HepG2 (cell line): ENCODE measurements around the gene MEIS1. TPM values are rescaled to one million over a fixed set of nuclear protein-coding genes. Genes with fewer than 3 reads are reported as not detected.

Experiments used
- DPF2 ChIP-seq: sonication (generic); formaldehyde crosslinking; IDR thresholded peaks from 2 replicates; pipeline ENCODE4 v1.4.0; 2020; ENCODE audit warnings: mild to moderate bottlenecking, low read depth, missing genetic modification reagents, borderline replicate concordance
- EZH2 ChIP-seq: conservative IDR thresholded peaks from 2 replicates; pipeline ENCODE4 v1.6.1; 2012; ENCODE audit warnings: mild to moderate bottlenecking, low read depth, low read length, moderate library complexity
- HDAC6 ChIP-seq: fragments of 200-600 bp; sonication (generic); IDR thresholded peaks from 2 replicates; pipeline ENCODE4 v1.7.0; 2017; ENCODE audit warnings: mild to moderate bottlenecking, antibody characterized with exemption, low read length, low read depth
- HHEX ChIP-seq: IDR thresholded peaks from 2 replicates; pipeline ENCODE4 v1.6.1; 2016; ENCODE audit warnings: control low read depth
- NFRKB ChIP-seq: fragments of 450-650 bp; IDR thresholded peaks from 2 replicates; pipeline ENCODE4 v1.6.1; 2017
- NR2F2 ChIP-seq: IDR thresholded peaks from 2 replicates; pipeline ENCODE4 v1.6.1; 2012; ENCODE audit warnings: low read depth, inconsistent platforms, borderline replicate concordance
- NR2F6 ChIP-seq, 2 experiments: IDR thresholded peaks; 2 replicates each; pipeline ENCODE4 v1.6.1; 2016; ENCODE audit warnings: antibody characterized with exemption in 1 of 2, mild to moderate bottlenecking in 1 of 2
- PHF20 ChIP-seq: sonication (generic); formaldehyde crosslinking; IDR thresholded peaks from 2 replicates; pipeline ENCODE4 v1.5.0; 2020; ENCODE audit warnings: mild to moderate bottlenecking, missing genetic modification reagents
- TOE1 ChIP-seq: sonication (generic); formaldehyde crosslinking; IDR thresholded peaks from 2 replicates; pipeline ENCODE4 v1.4.0; 2020; ENCODE audit warnings: mild to moderate bottlenecking, missing genetic modification reagents
- ZNF235 ChIP-seq: sonication (generic); formaldehyde crosslinking; IDR thresholded peaks from 2 replicates; pipeline ENCODE4 v1.8.1; 2023; ENCODE audit warnings: mild to moderate bottlenecking, missing genetic modification reagents, borderline replicate concordance
- ZNF451 ChIP-seq: sonication (generic); formaldehyde crosslinking; IDR thresholded peaks from 2 replicates; pipeline ENCODE4 v1.5.0; 2020; ENCODE audit warnings: mild to moderate bottlenecking, missing genetic modification reagents
- ZNF766 ChIP-seq: sonication (generic); formaldehyde crosslinking; IDR thresholded peaks from 2 replicates; pipeline ENCODE4 v1.5.0; 2020; ENCODE audit warnings: missing genetic modification reagents, borderline replicate concordance
- ZSCAN9 ChIP-seq: IDR thresholded peaks from 2 replicates; pipeline ENCODE4 v1.6.1; 2016; ENCODE audit warnings: borderline replicate concordance
- polyA plus RNA-seq, 8 experiments: library from polyadenylated mRNA; depleted of rRNA in 3 of 8; stranded (reverse) in 7 of 8; unstranded in 1 of 8; fragments of >200 nt; fragmentation: Illumina TruSeq in 4 of 8; extraction: Trizol in 4 of 8; gene quantifications; 2 replicates each; pipeline versions ENCODE4 v1.2.1 to v1.2.3, GENCODE V29; 2011 to 2016; ENCODE audit warnings: low read depth in 4 of 8, missing spikeins in 1 of 8, mixed read lengths in 1 of 8; ENCODE audit not compliant: insufficient read depth in 1 of 8
- total RNA-seq, 5 experiments: library from RNA; depleted of rRNA; stranded (reverse); fragments of >200 nt; fragmentation: Illumina TruSeq; extraction: Trizol; gene quantifications; 2 replicates each; pipeline ENCODE4 v1.2.3, GENCODE V29; 2016; ENCODE audit warnings: low read depth in 1 of 5
- TF ChIP-seq, protein P1 (sequence below): IDR thresholded peaks from 2 replicates; pipeline ENCODE4 v1.6.1; 2016; ENCODE audit warnings: low read depth, control low read depth
- TF ChIP-seq, protein P2 (sequence below): sonication (generic); formaldehyde crosslinking; IDR thresholded peaks from 2 replicates; pipeline ENCODE4 v1.4.0; 2020; ENCODE audit warnings: missing genetic modification reagents
- TF ChIP-seq, protein P3 (sequence below): sonication (generic); formaldehyde crosslinking; IDR thresholded peaks from 2 replicates; pipeline ENCODE4 v1.4.0; 2020; ENCODE audit warnings: mild to moderate bottlenecking, missing genetic modification reagents, borderline replicate concordance

Gene MEIS1
- total and polyA plus RNA-seq, 2 of the 13 experiments (the other 11 are each of a cell fraction or from before 2014, with no cell fraction given) = 3.8 to 6.0 TPM

DNA sequence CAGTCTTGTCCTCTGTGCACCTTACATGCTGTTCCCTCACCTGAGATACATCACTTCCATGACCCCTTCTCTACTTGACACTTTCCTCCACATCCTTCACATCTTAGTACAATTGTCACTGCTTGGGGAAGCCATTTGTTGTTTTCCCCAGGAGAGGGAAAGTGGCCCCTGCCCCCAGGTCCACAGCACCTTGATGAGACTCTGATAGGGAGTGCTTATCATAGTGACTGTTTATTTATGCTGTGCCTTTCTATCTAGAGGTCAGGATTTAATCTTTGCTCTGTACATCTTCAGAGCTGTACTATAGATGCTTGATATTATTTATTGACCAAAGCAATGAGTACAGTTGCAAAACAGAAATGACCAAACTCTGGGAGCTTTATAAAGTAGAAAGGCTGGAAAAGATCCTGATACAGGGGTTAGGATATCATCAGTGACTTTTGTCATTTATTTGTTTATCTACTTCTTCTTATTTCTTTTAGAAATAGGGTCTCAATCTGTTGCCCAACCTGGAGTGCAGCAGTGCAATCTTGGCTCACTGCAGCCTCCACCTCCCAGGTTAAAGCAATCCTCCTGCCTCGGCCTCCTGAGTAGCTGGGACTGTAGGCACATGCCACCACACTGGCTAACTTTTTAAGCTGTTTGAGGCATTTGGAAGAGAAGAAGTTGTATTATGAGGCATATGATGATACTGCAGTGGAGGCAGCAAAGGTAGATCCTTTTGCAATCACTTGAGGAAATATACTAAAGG lies 94.2 kb downstream of the MEIS1 start (continued):
- TF ChIP-seq PHF20 (CRISPR knock-in tag) (no peak), HHEX (CRISPR knock-in tag) (no peak), ZNF235 (no peak), DPF2 (CRISPR knock-in tag) (peak; percentile 30; the same call in 1 of the 2 replicates), NR2F6 (IDR thresholded peaks at IDR 0.05) (peak; percentile 70; the same call in 1 of the 2 replicates), NR2F6 (CRISPR knock-in tag; IDR thresholded peaks at IDR 0.05) (no peak), TOE1 (CRISPR knock-in tag) (no peak), ZSCAN9 (no peak), NFRKB (no peak), EZH2 (no peak), HDAC6 (no peak), NR2F2 (peak; percentile 65), ZNF766 (no peak), ZNF451 (CRISPR knock-in tag) (no peak)
- TF ChIP-seq, protein P1, sequence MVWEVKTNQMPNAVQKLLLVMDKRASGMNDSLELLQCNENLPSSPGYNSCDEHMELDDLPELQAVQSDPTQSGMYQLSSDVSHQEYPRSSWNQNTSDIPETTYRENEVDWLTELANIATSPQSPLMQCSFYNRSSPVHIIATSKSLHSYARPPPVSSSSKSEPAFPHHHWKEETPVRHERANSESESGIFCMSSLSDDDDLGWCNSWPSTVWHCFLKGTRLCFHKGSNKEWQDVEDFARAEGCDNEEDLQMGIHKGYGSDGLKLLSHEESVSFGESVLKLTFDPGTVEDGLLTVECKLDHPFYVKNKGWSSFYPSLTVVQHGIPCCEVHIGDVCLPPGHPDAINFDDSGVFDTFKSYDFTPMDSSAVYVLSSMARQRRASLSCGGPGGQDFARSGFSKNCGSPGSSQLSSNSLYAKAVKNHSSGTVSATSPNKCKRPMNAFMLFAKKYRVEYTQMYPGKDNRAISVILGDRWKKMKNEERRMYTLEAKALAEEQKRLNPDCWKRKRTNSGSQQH (CRISPR knock-in tag) = no peak
- TF ChIP-seq, protein P2, sequence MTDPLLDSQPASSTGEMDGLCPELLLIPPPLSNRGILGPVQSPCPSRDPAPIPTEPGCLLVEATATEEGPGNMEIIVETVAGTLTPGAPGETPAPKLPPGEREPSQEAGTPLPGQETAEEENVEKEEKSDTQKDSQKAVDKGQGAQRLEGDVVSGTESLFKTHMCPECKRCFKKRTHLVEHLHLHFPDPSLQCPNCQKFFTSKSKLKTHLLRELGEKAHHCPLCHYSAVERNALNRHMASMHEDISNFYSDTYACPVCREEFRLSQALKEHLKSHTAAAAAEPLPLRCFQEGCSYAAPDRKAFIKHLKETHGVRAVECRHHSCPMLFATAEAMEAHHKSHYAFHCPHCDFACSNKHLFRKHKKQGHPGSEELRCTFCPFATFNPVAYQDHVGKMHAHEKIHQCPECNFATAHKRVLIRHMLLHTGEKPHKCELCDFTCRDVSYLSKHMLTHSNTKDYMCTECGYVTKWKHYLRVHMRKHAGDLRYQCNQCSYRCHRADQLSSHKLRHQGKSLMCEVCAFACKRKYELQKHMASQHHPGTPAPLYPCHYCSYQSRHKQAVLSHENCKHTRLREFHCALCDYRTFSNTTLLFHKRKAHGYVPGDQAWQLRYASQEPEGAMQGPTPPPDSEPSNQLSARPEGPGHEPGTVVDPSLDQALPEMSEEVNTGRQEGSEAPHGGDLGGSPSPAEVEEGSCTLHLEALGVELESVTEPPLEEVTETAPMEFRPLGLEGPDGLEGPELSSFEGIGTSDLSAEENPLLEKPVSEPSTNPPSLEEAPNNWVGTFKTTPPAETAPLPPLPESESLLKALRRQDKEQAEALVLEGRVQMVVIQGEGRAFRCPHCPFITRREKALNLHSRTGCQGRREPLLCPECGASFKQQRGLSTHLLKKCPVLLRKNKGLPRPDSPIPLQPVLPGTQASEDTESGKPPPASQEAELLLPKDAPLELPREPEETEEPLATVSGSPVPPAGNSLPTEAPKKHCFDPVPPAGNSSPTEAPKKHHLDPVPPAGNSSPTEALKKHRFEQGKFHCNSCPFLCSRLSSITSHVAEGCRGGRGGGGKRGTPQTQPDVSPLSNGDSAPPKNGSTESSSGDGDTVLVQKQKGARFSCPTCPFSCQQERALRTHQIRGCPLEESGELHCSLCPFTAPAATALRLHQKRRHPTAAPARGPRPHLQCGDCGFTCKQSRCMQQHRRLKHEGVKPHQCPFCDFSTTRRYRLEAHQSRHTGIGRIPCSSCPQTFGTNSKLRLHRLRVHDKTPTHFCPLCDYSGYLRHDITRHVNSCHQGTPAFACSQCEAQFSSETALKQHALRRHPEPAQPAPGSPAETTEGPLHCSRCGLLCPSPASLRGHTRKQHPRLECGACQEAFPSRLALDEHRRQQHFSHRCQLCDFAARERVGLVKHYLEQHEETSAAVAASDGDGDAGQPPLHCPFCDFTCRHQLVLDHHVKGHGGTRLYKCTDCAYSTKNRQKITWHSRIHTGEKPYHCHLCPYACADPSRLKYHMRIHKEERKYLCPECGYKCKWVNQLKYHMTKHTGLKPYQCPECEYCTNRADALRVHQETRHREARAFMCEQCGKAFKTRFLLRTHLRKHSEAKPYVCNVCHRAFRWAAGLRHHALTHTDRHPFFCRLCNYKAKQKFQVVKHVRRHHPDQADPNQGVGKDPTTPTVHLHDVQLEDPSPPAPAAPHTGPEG (CRISPR knock-in tag) = no peak
- TF ChIP-seq, protein P3, sequence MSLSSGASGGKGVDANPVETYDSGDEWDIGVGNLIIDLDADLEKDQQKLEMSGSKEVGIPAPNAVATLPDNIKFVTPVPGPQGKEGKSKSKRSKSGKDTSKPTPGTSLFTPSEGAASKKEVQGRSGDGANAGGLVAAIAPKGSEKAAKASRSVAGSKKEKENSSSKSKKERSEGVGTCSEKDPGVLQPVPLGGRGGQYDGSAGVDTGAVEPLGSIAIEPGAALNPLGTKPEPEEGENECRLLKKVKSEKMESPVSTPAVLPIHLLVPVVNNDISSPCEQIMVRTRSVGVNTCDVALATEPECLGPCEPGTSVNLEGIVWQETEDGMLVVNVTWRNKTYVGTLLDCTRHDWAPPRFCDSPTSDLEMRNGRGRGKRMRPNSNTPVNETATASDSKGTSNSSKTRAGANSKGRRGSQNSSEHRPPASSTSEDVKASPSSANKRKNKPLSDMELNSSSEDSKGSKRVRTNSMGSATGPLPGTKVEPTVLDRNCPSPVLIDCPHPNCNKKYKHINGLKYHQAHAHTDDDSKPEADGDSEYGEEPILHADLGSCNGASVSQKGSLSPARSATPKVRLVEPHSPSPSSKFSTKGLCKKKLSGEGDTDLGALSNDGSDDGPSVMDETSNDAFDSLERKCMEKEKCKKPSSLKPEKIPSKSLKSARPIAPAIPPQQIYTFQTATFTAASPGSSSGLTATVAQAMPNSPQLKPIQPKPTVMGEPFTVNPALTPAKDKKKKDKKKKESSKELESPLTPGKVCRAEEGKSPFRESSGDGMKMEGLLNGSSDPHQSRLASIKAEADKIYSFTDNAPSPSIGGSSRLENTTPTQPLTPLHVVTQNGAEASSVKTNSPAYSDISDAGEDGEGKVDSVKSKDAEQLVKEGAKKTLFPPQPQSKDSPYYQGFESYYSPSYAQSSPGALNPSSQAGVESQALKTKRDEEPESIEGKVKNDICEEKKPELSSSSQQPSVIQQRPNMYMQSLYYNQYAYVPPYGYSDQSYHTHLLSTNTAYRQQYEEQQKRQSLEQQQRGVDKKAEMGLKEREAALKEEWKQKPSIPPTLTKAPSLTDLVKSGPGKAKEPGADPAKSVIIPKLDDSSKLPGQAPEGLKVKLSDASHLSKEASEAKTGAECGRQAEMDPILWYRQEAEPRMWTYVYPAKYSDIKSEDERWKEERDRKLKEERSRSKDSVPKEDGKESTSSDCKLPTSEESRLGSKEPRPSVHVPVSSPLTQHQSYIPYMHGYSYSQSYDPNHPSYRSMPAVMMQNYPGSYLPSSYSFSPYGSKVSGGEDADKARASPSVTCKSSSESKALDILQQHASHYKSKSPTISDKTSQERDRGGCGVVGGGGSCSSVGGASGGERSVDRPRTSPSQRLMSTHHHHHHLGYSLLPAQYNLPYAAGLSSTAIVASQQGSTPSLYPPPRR = peak; percentile 49; the same call in 1 of the 2 replicates
